SK-N-SH treated with all-trans-retinoic acid at 6 μM for 48 hours (cell line): ENCODE data around the gene FTO.

Experiments used
- ATAC-seq: fragments of 200-7000 bp; cut with Tn5 transposase; 3 replicates; pipeline ENCODE4 v1.9.1; 2020; ENCODE audit warnings: mild to moderate bottlenecking, moderate library complexity
- ARNTL ChIP-seq: fragments of 450-650 bp; formaldehyde crosslinking; IDR thresholded peaks from 2 replicates; pipeline ENCODE4 v1.5.0; 2020; ENCODE audit warnings: low read depth, mild to moderate bottlenecking, moderate library complexity, borderline replicate concordance
- BACH2 ChIP-seq: fragments of 250-450 bp; sonication (Bioruptor Pico); IDR thresholded peaks from 2 replicates; pipeline ENCODE4 v1.9.0; 2021; ENCODE audit warnings: mild to moderate bottlenecking, borderline replicate concordance
- CREB5 ChIP-seq: fragments of 250-450 bp; sonication (Bioruptor Pico); IDR thresholded peaks from 2 replicates; pipeline ENCODE4 v1.5.1; 2020; ENCODE audit warnings: low read depth, mild to moderate bottlenecking, moderate library complexity
- CSDC2 ChIP-seq: fragments of 250-450 bp; sonication (Bioruptor Pico); IDR thresholded peaks from 2 replicates; pipeline ENCODE4 v1.5.0; 2020; ENCODE audit warnings: mild to moderate bottlenecking, moderate library complexity
- CSRNP3 ChIP-seq: fragments of 250-450 bp; sonication (Bioruptor Pico); IDR thresholded peaks from 2 replicates; pipeline ENCODE4 v1.5.1; 2021; ENCODE audit warnings: mild to moderate bottlenecking, moderate library complexity
- ESRRG ChIP-seq: fragments of 250-450 bp; sonication (Bioruptor Pico); IDR thresholded peaks from 2 replicates; pipeline ENCODE4 v1.6.1; 2021; ENCODE audit warnings: mild to moderate bottlenecking
- GLIS3 ChIP-seq: fragments of 250-450 bp; sonication (Bioruptor Pico); IDR thresholded peaks from 2 replicates; pipeline ENCODE4 v1.5.0; 2020; ENCODE audit warnings: mild to moderate bottlenecking, moderate library complexity
- ISL1 ChIP-seq: fragments of 250-450 bp; sonication (Bioruptor Pico); IDR thresholded peaks from 2 replicates; pipeline ENCODE4 v2.1.2; 2022; ENCODE audit warnings: mild to moderate bottlenecking, moderate library complexity
- OSR1 ChIP-seq: fragments of 250-450 bp; sonication (Bioruptor Pico); IDR thresholded peaks from 2 replicates; pipeline ENCODE4 v1.8.0; 2022; ENCODE audit warnings: moderate library complexity, mild to moderate bottlenecking, inconsistent platforms
- PATZ1 ChIP-seq: fragments of 250-450 bp; sonication (Bioruptor Pico); IDR thresholded peaks from 2 replicates; pipeline ENCODE4 v1.8.0; 2020; ENCODE audit warnings: mild to moderate bottlenecking, moderate library complexity, borderline replicate concordance
- PPARA ChIP-seq: fragments of 250-450 bp; sonication (Bioruptor Pico); IDR thresholded peaks from 2 replicates; pipeline ENCODE4 v1.5.0; 2020; ENCODE audit warnings: mild to moderate bottlenecking, borderline replicate concordance
- RARB ChIP-seq: fragments of 250-450 bp; sonication (Bioruptor Pico); IDR thresholded peaks from 2 replicates; pipeline ENCODE4 v1.8.0; 2021; ENCODE audit warnings: mild to moderate bottlenecking, moderate library complexity
- SNAI2 ChIP-seq: fragments of 250-450 bp; sonication (Bioruptor Pico); IDR thresholded peaks from 2 replicates; pipeline ENCODE4 v1.5.0; 2020; ENCODE audit warnings: mild to moderate bottlenecking, moderate library complexity
- TCF4 ChIP-seq: fragments of 250-450 bp; sonication (Bioruptor Pico); IDR thresholded peaks from 2 replicates; pipeline ENCODE4 v1.8.0; 2021; ENCODE audit warnings: mild to moderate bottlenecking, moderate library complexity, borderline replicate concordance
- TOX ChIP-seq: fragments of 250-450 bp; sonication (Bioruptor Pico); IDR thresholded peaks from 2 replicates; pipeline ENCODE4 v1.8.0; 2021; ENCODE audit warnings: mild to moderate bottlenecking, moderate library complexity, borderline replicate concordance
- TSHZ2 ChIP-seq: fragments of 250-450 bp; sonication (Bioruptor Pico); IDR thresholded peaks from 2 replicates; pipeline ENCODE4 v1.5.0; 2020; ENCODE audit warnings: mild to moderate bottlenecking, moderate library complexity
- ZC3H10 ChIP-seq: fragments of 250-450 bp; sonication (Bioruptor Pico); IDR thresholded peaks from 2 replicates; pipeline ENCODE4 v1.5.1; 2021; ENCODE audit warnings: mild to moderate bottlenecking, moderate library complexity
- ZFP3 ChIP-seq: fragments of 250-450 bp; sonication (Bioruptor Pico); IDR thresholded peaks from 2 replicates; pipeline ENCODE4 v1.5.0; 2020; ENCODE audit warnings: mild to moderate bottlenecking, moderate library complexity
- ZFP30 ChIP-seq: fragments of 450-650 bp; formaldehyde crosslinking; IDR thresholded peaks from 2 replicates; pipeline ENCODE4 v1.5.0; 2022; ENCODE audit warnings: mild to moderate bottlenecking, moderate library complexity
- ZNF565 ChIP-seq: fragments of 450-650 bp; formaldehyde crosslinking; conservative IDR thresholded peaks from 2 replicates; pipeline ENCODE4 v1.5.0; 2020; ENCODE audit warnings: low read depth, mild to moderate bottlenecking, moderate library complexity
- ZNF70 ChIP-seq: fragments of 450-650 bp; formaldehyde crosslinking; IDR thresholded peaks from 2 replicates; pipeline ENCODE4 v1.5.0; 2020; ENCODE audit warnings: mild to moderate bottlenecking, moderate library complexity
- ZNF8 ChIP-seq: fragments of 450-650 bp; formaldehyde crosslinking; IDR thresholded peaks from 2 replicates; pipeline ENCODE4 v1.5.0; 2020; ENCODE audit warnings: mild to moderate bottlenecking, moderate library complexity

FTO gene

GRCh38 chr16:54062361-54063278 lies 358.7 kb downstream of the FTO start:
- TF ChIP-seq ZNF565 (no peak), PPARA (CRISPR knock-in tag) (no peak), ZNF8 (CRISPR knock-in tag) (no peak), ZFP3 (CRISPR knock-in tag) (no peak), ZC3H10 (no peak), OSR1 (no peak), GLIS3 (CRISPR knock-in tag) (no peak), TSHZ2 (CRISPR knock-in tag) (no peak), ZNF70 (CRISPR knock-in tag) (no peak), TCF4 (no peak), ESRRG (no peak), CREB5 (CRISPR knock-in tag) (no peak), ISL1 (CRISPR knock-in tag) (no peak), ZFP30 (CRISPR knock-in tag) (no peak), ARNTL (CRISPR knock-in tag) (no peak), RARB (no peak), TOX (CRISPR knock-in tag) (no peak), CSDC2 (CRISPR knock-in tag) (no peak)
- ATAC-seq: no peak

- no peak for ATAC-seq
- TF ChIP-seq PPARA (CRISPR knock-in tag): no peak
- TF ChIP-seq ESRRG: no peak
- TF ChIP-seq ZFP30 (CRISPR knock-in tag): no peak
- no peak for TF ChIP-seq ZFP3 (CRISPR knock-in tag)
- TF ChIP-seq PATZ1 (CRISPR knock-in tag): no peak
- TF ChIP-seq SNAI2 (CRISPR knock-in tag): no peak
- TF ChIP-seq TOX (CRISPR knock-in tag): no peak
- TF ChIP-seq ISL1 (CRISPR knock-in tag): no peak
- TF ChIP-seq ARNTL (CRISPR knock-in tag): no peak
These were observed 359.4 kb downstream of the FTO start for GRCh38 chr16:54063279-54063773.

GRCh38 chr16:54066451-54067105 lies 362.6 kb downstream of the FTO start:
- peak; percentile 85 for ATAC-seq
- TF ChIP-seq BACH2 (CRISPR knock-in tag): no peak
- TF ChIP-seq PATZ1 (CRISPR knock-in tag): no peak
- TF ChIP-seq TCF4: no peak
- no peak for TF ChIP-seq CREB5 (CRISPR knock-in tag)
- TF ChIP-seq ISL1 (CRISPR knock-in tag): no peak
- no peak for TF ChIP-seq ZNF565
- TF ChIP-seq PPARA (CRISPR knock-in tag): no peak
- TF ChIP-seq ARNTL (CRISPR knock-in tag): no peak
- TF ChIP-seq CSRNP3: no peak
- TF ChIP-seq SNAI2 (CRISPR knock-in tag): no peak
- no peak for TF ChIP-seq ZFP3 (CRISPR knock-in tag)
- TF ChIP-seq ZNF8 (CRISPR knock-in tag): no peak
- TF ChIP-seq ESRRG: no peak
- TF ChIP-seq ZC3H10: no peak
